Ascending aorta (tissue), 2 donors: Measurements from ENCODE around the gene ENOX1. TPM values are rescaled to one million over a fixed set of nuclear protein-coding genes. Genes with fewer than 3 reads are reported as not detected.

ENCODE experiments used
- DNase-seq, 2 donors: peaks; one replicate each; pipeline ENCODE4 v3.0.0-alpha.2; 2019; ENCODE audit warnings: low spot score in 2 of 2
- H3K27ac ChIP-seq, 2 donors: fragments of 200-600 bp; sonication (generic); one replicate each; pipeline ENCODE4 v1.5.1; 2016 to 2017; ENCODE audit warnings: mild to moderate bottlenecking in 1 of 2
- H3K27me3 ChIP-seq: fragments of 200-600 bp; sonication (generic); one replicate; pipeline ENCODE4 v1.5.1; 2017
- H3K36me3 ChIP-seq, 2 donors: fragments of 200-600 bp; sonication (generic); one replicate each; pipeline ENCODE4 v1.5.1; 2016
- H3K4me1 ChIP-seq, 2 donors: fragments of 200-600 bp; sonication (generic); one replicate each; pipeline ENCODE4 v1.5.1; 2016 to 2017; ENCODE audit warnings: mild to moderate bottlenecking in 1 of 2
- H3K4me3 ChIP-seq, 2 donors: fragments of 200-600 bp; sonication (generic); one replicate each; pipeline ENCODE4 v1.5.1; 2016 to 2017; ENCODE audit warnings: mild to moderate bottlenecking in 1 of 2
- H3K9me3 ChIP-seq, 2 donors: fragments of 200-600 bp; sonication (generic); one replicate each; pipeline ENCODE4 v1.5.1; 2016
- intact Hi-C: fragments of 100-400 bp; cut with DNase I; formaldehyde crosslinking; loops from one replicate; pipeline ENCODE4 v1.15.1; 2023
- total RNA-seq: library from RNA; depleted of rRNA; stranded (reverse); fragments of >200 nt; gene quantifications from one replicate; pipeline ENCODE4 v1.1.0, GENCODE V29; 2016
- TF ChIP-seq, protein P1 (sequence below), 3 experiments: fragments of 200-600 bp in 2 of 3; fragments of 450-650 bp in 1 of 3; sonication (generic) in 2 of 3; IDR thresholded peaks; one replicate each; pipeline ENCODE4 v1.5.1; 2016 to 2019; ENCODE audit warnings: antibody characterized with exemption in 3 of 3, mild to moderate bottlenecking in 1 of 3, moderate library complexity in 1 of 3

The ENOX1 gene
- total RNA-seq, 1 donor from 2014 or later = 0.21 TPM

DNA sequence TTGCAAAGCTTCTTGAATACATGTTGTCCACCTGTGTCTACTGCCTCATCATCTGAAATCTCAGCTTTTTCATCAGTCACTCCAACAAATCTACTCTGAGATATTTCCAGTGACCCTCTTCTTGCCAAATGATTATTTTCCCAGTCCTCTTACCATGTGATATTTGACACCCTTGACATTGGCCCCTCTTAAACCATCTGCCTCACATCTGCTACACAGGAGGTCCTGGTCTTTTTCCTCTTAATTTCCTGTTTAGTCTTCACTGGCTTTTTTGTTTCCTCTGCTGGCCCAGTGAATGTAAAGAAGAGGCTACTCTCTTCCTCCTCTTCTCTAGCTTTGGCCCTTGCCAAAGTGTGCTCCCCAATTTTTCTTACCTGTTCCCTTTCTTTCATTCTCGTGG is 544.7 kb downstream of the ENOX1 start:
- intact Hi-C loops = no loop called here
- no peaks in the 10 kb centered on the region for H3K36me3 ChIP-seq
- no peaks in the 10 kb centered on the region for H3K27me3 ChIP-seq
- no peak for DNase-seq
- no peaks in the 10 kb centered on the region for H3K9me3 ChIP-seq
- H3K4me3 ChIP-seq = no peak overlapping the region
- TF ChIP-seq, protein P1, sequence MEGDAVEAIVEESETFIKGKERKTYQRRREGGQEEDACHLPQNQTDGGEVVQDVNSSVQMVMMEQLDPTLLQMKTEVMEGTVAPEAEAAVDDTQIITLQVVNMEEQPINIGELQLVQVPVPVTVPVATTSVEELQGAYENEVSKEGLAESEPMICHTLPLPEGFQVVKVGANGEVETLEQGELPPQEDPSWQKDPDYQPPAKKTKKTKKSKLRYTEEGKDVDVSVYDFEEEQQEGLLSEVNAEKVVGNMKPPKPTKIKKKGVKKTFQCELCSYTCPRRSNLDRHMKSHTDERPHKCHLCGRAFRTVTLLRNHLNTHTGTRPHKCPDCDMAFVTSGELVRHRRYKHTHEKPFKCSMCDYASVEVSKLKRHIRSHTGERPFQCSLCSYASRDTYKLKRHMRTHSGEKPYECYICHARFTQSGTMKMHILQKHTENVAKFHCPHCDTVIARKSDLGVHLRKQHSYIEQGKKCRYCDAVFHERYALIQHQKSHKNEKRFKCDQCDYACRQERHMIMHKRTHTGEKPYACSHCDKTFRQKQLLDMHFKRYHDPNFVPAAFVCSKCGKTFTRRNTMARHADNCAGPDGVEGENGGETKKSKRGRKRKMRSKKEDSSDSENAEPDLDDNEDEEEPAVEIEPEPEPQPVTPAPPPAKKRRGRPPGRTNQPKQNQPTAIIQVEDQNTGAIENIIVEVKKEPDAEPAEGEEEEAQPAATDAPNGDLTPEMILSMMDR (IDR thresholded peaks at IDR 0.05) = no peak
- no peak overlapping the region for H3K27ac ChIP-seq
- H3K4me1 ChIP-seq = no peaks in the 10 kb centered on the region

DNA sequence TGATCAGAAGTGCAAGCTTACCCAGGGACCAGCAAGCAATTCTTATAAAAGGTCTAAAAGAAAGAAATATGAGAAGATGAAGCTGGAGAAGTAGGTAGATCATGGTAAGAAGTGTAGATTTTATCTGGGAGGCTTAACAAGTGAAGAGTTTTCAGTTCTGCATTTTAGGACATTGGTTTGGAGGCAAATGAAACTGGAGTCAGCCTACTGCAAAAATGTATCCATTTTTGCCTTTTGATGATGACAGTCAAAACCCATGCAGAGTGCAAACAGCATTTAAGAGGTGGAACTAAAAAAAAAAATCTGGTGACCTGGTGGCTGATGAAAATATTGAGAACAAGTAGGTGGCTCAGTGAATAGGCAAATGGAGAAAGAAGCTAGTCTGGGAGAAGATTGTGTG is 546.5 kb downstream of the ENOX1 start:
- TF ChIP-seq, protein P1 (IDR thresholded peaks at IDR 0.05) = no peak
- Histone ChIP-seq H3K4me3 (no peak overlapping the region), H3K27me3 (no peaks in the 10 kb centered on the region), H3K27ac (no peak overlapping the region), H3K36me3 (no peaks in the 10 kb centered on the region), H3K9me3 (no peaks in the 10 kb centered on the region), H3K4me1 (no peaks in the 10 kb centered on the region)
- DNase-seq = no peak
- intact Hi-C loops = no loop called here

DNA sequence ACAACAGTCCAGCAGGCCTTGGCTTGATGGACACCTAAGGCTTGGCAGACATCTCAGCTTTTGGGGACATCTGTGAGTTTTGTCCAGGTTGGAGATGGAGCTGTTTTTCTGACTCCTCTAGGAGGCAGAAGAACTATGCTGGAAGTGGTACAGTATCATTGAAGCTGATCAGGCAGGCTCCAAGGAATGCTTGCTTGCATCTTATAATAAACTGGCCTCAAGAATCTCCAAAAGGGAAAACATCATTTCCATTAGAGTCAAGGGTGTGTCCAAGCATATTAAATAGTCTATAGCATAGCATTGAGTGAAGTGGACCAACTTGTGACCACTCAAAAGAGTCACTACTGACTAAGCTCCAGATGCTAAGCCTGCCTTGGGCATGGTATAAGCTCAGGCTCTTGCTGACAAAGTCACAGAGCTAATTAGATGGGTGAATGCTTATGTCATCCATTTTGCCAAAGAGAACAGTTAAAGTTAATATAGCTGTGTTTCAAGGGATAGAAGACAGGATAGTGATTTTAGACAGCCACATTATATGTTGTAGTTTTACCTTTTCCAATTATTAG is 547.4 kb downstream of the ENOX1 start:
- Histone ChIP-seq H3K27me3 (no peaks in the 10 kb centered on the region), H3K4me1 (no peaks in the 10 kb centered on the region), H3K4me3 (no peak overlapping the region), H3K9me3 (no peaks in the 10 kb centered on the region), H3K27ac (no peak overlapping the region), H3K36me3 (no peaks in the 10 kb centered on the region)
- TF ChIP-seq, protein P1 (IDR thresholded peaks at IDR 0.05) = no peak
- no peak for DNase-seq
- intact Hi-C loops = no loop called here

DNA sequence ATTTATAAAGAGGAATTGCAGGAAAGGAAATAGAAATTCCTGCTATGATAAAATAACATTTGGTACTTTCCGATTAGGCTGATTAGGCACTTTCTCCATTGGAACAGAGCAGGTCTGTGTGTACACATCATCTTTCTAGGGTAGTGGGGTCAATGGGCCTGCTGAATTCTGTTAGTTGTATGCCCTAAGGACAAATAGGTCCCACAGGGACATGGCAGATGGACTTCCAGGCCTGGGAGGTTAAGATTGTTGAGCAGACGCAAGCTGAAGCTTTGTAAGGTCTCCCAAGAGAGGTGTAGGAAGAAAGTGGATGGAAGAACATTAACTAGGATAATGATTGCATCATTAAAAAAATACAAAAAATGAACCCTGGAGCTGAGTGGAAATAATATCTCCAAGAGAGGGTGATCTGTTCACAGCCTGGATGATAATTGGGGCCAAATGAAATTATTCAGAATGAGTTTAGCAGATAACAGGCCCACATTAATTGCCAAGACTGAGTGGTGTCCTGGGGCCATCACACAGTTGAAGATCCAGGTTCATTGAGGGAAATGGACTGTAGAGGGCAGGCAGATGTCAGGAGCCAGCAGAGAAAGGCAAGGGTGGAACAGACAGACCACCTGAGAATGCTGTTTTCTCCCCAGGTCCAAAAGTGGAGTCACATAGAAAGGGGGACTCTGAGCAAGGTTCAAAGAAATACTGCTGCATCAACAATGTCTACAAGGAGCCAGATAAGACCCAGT is 548.3 kb downstream of the ENOX1 start:
- Histone ChIP-seq H3K27me3 (no peaks in the 10 kb centered on the region), H3K27ac (no peak overlapping the region), H3K4me1 (no peaks in the 10 kb centered on the region), H3K36me3 (no peaks in the 10 kb centered on the region), H3K9me3 (no peaks in the 10 kb centered on the region), H3K4me3 (no peak overlapping the region)
- DNase-seq = no peak
- intact Hi-C loops = no loop called here
- TF ChIP-seq, protein P1 (IDR thresholded peaks at IDR 0.05) = no peak

DNA sequence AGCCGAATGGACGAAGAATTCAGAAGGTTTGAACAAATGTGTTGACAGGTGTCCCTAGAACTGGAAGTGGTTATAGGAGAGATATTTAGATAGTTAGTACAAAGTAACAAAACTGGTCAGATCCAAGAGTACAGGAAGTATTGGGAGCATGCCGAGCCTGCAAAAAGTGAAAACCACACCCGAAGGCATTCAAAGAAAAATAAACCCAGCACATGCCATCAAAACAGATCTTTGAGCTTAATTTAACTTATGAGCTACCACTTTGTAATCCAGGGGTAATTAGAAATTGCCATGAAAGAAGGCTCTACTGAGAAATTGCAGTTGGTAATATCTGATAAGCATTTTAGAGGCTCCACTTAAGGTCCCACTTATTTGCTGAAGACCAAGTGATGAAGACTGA is 549.2 kb downstream of the ENOX1 start:
- TF ChIP-seq, protein P1 (IDR thresholded peaks at IDR 0.05) = no peak
- DNase-seq = no peak
- intact Hi-C loops = no loop called here
- Histone ChIP-seq H3K36me3 (no peaks in the 10 kb centered on the region), H3K9me3 (no peaks in the 10 kb centered on the region), H3K4me1 (no peaks in the 10 kb centered on the region), H3K27ac (no peak overlapping the region), H3K4me3 (no peak overlapping the region), H3K27me3 (no peaks in the 10 kb centered on the region)
